ENCODE results near the gene RELA.

DNA sequence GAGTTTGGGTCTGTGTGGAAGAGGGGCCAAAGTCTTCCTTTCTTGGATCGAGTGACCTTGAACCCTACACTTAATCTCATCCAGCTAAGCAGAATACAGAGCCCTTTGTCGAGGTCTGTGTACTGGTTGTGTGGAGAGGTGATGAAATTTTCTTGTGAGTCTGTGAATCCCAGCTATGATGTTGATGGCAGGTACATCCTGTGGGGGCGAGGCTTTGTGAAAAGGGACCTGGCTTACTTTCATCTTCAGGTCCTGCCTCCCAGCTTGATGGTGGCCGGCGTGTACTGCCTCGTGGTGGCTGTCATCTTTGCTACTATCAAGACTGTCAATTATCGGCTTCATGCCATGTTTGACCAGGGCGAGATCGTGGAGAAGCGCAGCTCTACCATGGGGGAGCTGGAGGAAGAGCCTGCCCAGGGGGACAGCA lies 46.1 kb downstream of the RELA start:
- TF ChIP-seq, protein P1, sequence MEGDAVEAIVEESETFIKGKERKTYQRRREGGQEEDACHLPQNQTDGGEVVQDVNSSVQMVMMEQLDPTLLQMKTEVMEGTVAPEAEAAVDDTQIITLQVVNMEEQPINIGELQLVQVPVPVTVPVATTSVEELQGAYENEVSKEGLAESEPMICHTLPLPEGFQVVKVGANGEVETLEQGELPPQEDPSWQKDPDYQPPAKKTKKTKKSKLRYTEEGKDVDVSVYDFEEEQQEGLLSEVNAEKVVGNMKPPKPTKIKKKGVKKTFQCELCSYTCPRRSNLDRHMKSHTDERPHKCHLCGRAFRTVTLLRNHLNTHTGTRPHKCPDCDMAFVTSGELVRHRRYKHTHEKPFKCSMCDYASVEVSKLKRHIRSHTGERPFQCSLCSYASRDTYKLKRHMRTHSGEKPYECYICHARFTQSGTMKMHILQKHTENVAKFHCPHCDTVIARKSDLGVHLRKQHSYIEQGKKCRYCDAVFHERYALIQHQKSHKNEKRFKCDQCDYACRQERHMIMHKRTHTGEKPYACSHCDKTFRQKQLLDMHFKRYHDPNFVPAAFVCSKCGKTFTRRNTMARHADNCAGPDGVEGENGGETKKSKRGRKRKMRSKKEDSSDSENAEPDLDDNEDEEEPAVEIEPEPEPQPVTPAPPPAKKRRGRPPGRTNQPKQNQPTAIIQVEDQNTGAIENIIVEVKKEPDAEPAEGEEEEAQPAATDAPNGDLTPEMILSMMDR (IDR thresholded peaks at IDR 0.05), result no peak
- TF ChIP-seq EP300 (IDR thresholded peaks at IDR 0.05), result no peak

Data from gastroesophageal sphincter (tissue), 3 donors.